C4-2B (cell line): Measurements from ENCODE around the gene CBX1.

ENCODE experiments used
- CTCF ChIP-seq: fragments of 450-650 bp; conservative IDR thresholded peaks from 2 replicates; pipeline ENCODE4 v1.5.1; 2017; ENCODE audit warnings: mild to moderate bottlenecking
- ZFX ChIP-seq: fragments of 450-650 bp; IDR thresholded peaks from 2 replicates; pipeline ENCODE4 v1.6.1; 2017

- no peak for TF ChIP-seq CTCF
- no peak for TF ChIP-seq ZFX
Observed at GRCh38 chr17:48053758-48054237, 47.5 kb downstream of the CBX1 start.
